Large intestine (tissue), 3 donors: ENCODE data around the gene RPS6KA5. TPM values are rescaled to one million over a fixed set of nuclear protein-coding genes. Genes with fewer than 3 reads are reported as not detected.
"Not testable (repeated sequence)": the region's sequence is repeated elsewhere in the genome, so short reads cannot be mapped to it uniquely, and the experiment has no call there.

Experiments used
- DNase-seq, 2 donors: peaks; one replicate each; pipeline versions ENCODE4 v3.0.0 to v3.0.0-alpha.2; 2013
- H3K27ac ChIP-seq: one replicate; pipeline ENCODE4 v1.5.1; 2013; ENCODE audit warnings: low read length
- H3K27me3 ChIP-seq: 2 replicates; pipeline ENCODE4 v1.6.1; 2013; ENCODE audit warnings: low read length; ENCODE audit not compliant: control insufficient read depth, insufficient read depth
- H3K36me3 ChIP-seq: 2 replicates; pipeline ENCODE4 v1.6.1; 2013; ENCODE audit warnings: low read length; ENCODE audit not compliant: control insufficient read depth, insufficient read depth
- H3K4me1 ChIP-seq: one replicate; pipeline ENCODE4 v1.6.1; 2013; ENCODE audit warnings: low read length; ENCODE audit not compliant: control insufficient read depth, insufficient read depth
- H3K4me3 ChIP-seq: one replicate; pipeline ENCODE4 v1.5.1; 2013; ENCODE audit warnings: low read length
- H3K9me3 ChIP-seq: one replicate; pipeline ENCODE4 v1.6.1; 2013; ENCODE audit warnings: mild to moderate bottlenecking, low read depth, low read length, moderate library complexity; ENCODE audit not compliant: control insufficient read depth
- whole genome bisulfite sequencing: methylation state at CpG from one replicate; pipeline ENCODE4 v1.1.5; 2013; ENCODE audit warnings: low lambda C conversion rate; ENCODE audit not compliant: insufficient coverage; 5-methylcytosine and 5-hydroxymethylcytosine counted together
- polyA plus RNA-seq: library from polyadenylated mRNA; unstranded; fragments of 120-200 nt; gene quantifications from one replicate; pipeline ENCODE4 v1.2.1, GENCODE V29; 2013

RPS6KA5 gene
- polyA plus RNA-seq, 1 donor = 8.6 TPM

GRCh38 chr14:90839889-90840266 lies 220.6 kb downstream of the RPS6KA5 start:
- H3K36me3 ChIP-seq = no peaks in the 10 kb centered on the region
- no peaks in the 10 kb centered on the region for H3K4me1 ChIP-seq
- no peak for DNase-seq
- H3K27ac ChIP-seq = peak overlapping the region; percentile 3
- WGBS = no CpG with 5 or more reads among the region's 3 CpGs
- no peaks in the 10 kb centered on the region for H3K9me3 ChIP-seq
- H3K27me3 ChIP-seq = no peaks in the 10 kb centered on the region
- H3K4me3 ChIP-seq = no peak overlapping the region

- no peaks in the 10 kb centered on the region for H3K4me1 ChIP-seq
- H3K4me3 ChIP-seq = no peak overlapping the region
- no peaks in the 10 kb centered on the region for H3K9me3 ChIP-seq
- DNase-seq = no peak
- H3K27me3 ChIP-seq = no peaks in the 10 kb centered on the region
- WGBS = 80% methylated on average over 4 of the region's 10 CpGs
- peak overlapping the region; percentile 3 for H3K27ac ChIP-seq
- no peaks in the 10 kb centered on the region for H3K36me3 ChIP-seq
These were observed 221.2 kb downstream of the RPS6KA5 start for GRCh38 chr14:90839024-90839888.

- not testable (repeated sequence) for H3K9me3 ChIP-seq, H3K36me3 ChIP-seq, H3K27ac ChIP-seq, H3K4me3 ChIP-seq, H3K4me1 ChIP-seq, DNase-seq, H3K27me3 ChIP-seq
- no CpG with 5 or more reads among the region's 8 CpGs for WGBS
These were observed 221.9 kb downstream of the RPS6KA5 start for GRCh38 chr14:90838531-90838930.

- Histone ChIP-seq H3K4me3 (no peak overlapping the region), H3K4me1 (no peaks in the 10 kb centered on the region), H3K9me3 (no peaks in the 10 kb centered on the region), H3K27ac (no peak overlapping the region), H3K27me3 (no peaks in the 10 kb centered on the region), H3K36me3 (no peaks in the 10 kb centered on the region)
- no peak for DNase-seq
- WGBS = 80% methylated on average over 1 of the region's 9 CpGs
These were observed 223.1 kb downstream of the RPS6KA5 start for GRCh38 chr14:90837355-90837754.

- H3K27me3 ChIP-seq = no peaks in the 10 kb centered on the region
- H3K4me3 ChIP-seq = no peak overlapping the region
- no peak for DNase-seq
- no CpG with 5 or more reads among the region's 7 CpGs for WGBS
- H3K27ac ChIP-seq = no peak overlapping the region
- no peaks in the 10 kb centered on the region for H3K36me3 ChIP-seq
- no peaks in the 10 kb centered on the region for H3K9me3 ChIP-seq
- no peaks in the 10 kb centered on the region for H3K4me1 ChIP-seq
These were observed 223.8 kb downstream of the RPS6KA5 start for GRCh38 chr14:90836692-90837063.

GRCh38 chr14:90831821-90832220 lies 228.6 kb downstream of the RPS6KA5 start:
- H3K36me3 ChIP-seq = no peaks in the 10 kb centered on the region
- no CpG with 5 or more reads among the region's 10 CpGs for WGBS

GRCh38 chr14:90830931-90831701 lies 229.3 kb downstream of the RPS6KA5 start:
- no CpG with 5 or more reads among the region's 26 CpGs for WGBS
- H3K36me3 ChIP-seq = no peaks in the 10 kb centered on the region
- peaks cover 4% of the 10 kb centered on the region for H3K4me1 ChIP-seq
- no peak overlapping the region for H3K27ac ChIP-seq
- no peak for DNase-seq
- H3K4me3 ChIP-seq = no peak overlapping the region
- H3K27me3 ChIP-seq = no peaks in the 10 kb centered on the region
- no peaks in the 10 kb centered on the region for H3K9me3 ChIP-seq

More at GRCh38 chr14:90831821-90832220, 228.6 kb downstream of the RPS6KA5 start:
- Histone ChIP-seq H3K27ac (no peak overlapping the region), H3K4me3 (no peak overlapping the region), H3K9me3 (no peaks in the 10 kb centered on the region), H3K27me3 (no peaks in the 10 kb centered on the region), H3K4me1 (peaks cover 4% of the 10 kb centered on the region)
- no peak for DNase-seq

GRCh38 chr14:90829677-90830076 lies 230.8 kb downstream of the RPS6KA5 start:
- Histone ChIP-seq H3K4me3 (no peak overlapping the region), H3K9me3 (no peaks in the 10 kb centered on the region), H3K36me3 (no peaks in the 10 kb centered on the region), H3K27me3 (no peaks in the 10 kb centered on the region), H3K4me1 (peaks cover 4% of the 10 kb centered on the region), H3K27ac (no peak overlapping the region)
- WGBS = no CpG with 5 or more reads among the region's 4 CpGs
- no peak for DNase-seq

- 100% methylated on average over 1 of the region's 17 CpGs for WGBS
- DNase-seq = peak in 1 of 2 donors; percentile 29
- Histone ChIP-seq H3K27me3 (no peaks in the 10 kb centered on the region), H3K27ac (peak overlapping the region; percentile 2), H3K9me3 (no peaks in the 10 kb centered on the region), H3K36me3 (no peaks in the 10 kb centered on the region), H3K4me3 (peak overlapping the region; percentile 31), H3K4me1 (peaks cover 4% of the 10 kb centered on the region)
These were observed 231.6 kb downstream of the RPS6KA5 start for GRCh38 chr14:90828642-90829487.
